Suprapubic skin (tissue), 3 donors: ENCODE measurements around the gene EIF5A2.

ENCODE experiments used
- EP300 ChIP-seq: sonication (generic); formaldehyde crosslinking; IDR thresholded peaks from one replicate; pipeline ENCODE4 v1.6.1; 2017; ENCODE audit warnings: antibody characterized with exemption
- POLR2A ChIP-seq, 2 donors: fragments of 450-650 bp; IDR thresholded peaks; one replicate each; pipeline ENCODE4 v1.6.1; 2017; ENCODE audit warnings: antibody characterized with exemption in 2 of 2, mild to moderate bottlenecking in 2 of 2, moderate library complexity in 2 of 2
- TF ChIP-seq, protein P1 (sequence below), 2 donors: fragments of 200-600 bp in 1 of 2; fragments of 450-650 bp in 1 of 2; sonication (generic) in 1 of 2; IDR thresholded peaks; one replicate each; pipeline ENCODE4 v1.5.1; 2016 to 2019; ENCODE audit warnings: antibody characterized with exemption in 2 of 2, mild to moderate bottlenecking in 1 of 2, moderate library complexity in 1 of 2

DNA sequence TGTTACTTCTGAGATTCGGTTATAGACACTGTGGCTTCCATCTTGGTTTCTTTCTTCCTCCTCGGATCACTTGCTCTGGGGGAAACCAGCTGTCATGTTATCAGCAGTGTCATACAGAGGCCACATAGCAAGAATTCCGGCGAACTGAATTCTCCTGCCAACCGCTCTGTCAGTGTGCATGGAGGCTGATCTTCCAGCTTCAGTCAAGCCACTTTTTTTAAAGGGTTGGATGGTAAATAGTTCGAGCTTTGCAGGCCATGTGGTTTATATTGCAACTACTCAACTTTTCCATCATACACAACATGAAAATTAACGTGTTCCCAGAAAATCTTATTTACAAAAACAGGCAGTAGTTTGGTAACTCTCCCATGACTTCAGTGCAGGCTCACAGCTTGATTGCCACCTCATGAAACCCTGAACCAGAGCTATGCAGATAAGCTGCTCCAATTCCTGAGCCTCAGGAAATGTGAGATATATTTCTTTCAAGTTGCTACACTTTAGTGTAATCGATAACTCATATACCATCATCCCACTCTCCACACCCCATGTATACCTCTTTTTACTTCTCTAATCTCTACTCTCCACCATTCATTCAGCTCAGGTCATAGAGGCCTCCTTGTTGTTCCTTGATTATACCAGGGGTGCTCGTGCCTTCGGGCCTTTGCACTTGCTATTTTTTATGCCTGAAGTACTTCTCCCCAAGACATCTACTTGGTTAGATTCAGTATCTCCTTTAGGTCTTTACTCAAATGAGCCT is 45.6 kb downstream of the EIF5A2 start:
- TF ChIP-seq, protein P1, sequence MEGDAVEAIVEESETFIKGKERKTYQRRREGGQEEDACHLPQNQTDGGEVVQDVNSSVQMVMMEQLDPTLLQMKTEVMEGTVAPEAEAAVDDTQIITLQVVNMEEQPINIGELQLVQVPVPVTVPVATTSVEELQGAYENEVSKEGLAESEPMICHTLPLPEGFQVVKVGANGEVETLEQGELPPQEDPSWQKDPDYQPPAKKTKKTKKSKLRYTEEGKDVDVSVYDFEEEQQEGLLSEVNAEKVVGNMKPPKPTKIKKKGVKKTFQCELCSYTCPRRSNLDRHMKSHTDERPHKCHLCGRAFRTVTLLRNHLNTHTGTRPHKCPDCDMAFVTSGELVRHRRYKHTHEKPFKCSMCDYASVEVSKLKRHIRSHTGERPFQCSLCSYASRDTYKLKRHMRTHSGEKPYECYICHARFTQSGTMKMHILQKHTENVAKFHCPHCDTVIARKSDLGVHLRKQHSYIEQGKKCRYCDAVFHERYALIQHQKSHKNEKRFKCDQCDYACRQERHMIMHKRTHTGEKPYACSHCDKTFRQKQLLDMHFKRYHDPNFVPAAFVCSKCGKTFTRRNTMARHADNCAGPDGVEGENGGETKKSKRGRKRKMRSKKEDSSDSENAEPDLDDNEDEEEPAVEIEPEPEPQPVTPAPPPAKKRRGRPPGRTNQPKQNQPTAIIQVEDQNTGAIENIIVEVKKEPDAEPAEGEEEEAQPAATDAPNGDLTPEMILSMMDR (IDR thresholded peaks at IDR 0.05) = no peak
- TF ChIP-seq EP300 (no peak), POLR2A (IDR thresholded peaks at IDR 0.05) (no peak)
